ENCODE measurements around the gene GPR176.

Gene GPR176

GRCh38 chr15:39799552-39800011 is 120.5 kb downstream of the GPR176 start:
- no peak for DNase-seq

- DNase-seq: no peak
Measured at GRCh38 chr15:39798382-39798781, 121.7 kb downstream of the GPR176 start.

- DNase-seq: no peak
Measured at GRCh38 chr15:39797407-39797806, 122.7 kb downstream of the GPR176 start.

GRCh38 chr15:39796601-39797000 is 123.5 kb downstream of the GPR176 start:
- no peak for DNase-seq

- no peak for DNase-seq
Measured at GRCh38 chr15:39795486-39795885, 124.6 kb downstream of the GPR176 start.

GRCh38 chr15:39794954-39795353 is 125.1 kb downstream of the GPR176 start:
- DNase-seq: no peak

GRCh38 chr15:39793923-39794322 is 126.1 kb downstream of the GPR176 start:
- DNase-seq: no peak

- no peak for DNase-seq
Measured at GRCh38 chr15:39792844-39793335, 127.2 kb downstream of the GPR176 start.

- no peak for DNase-seq
Measured at GRCh38 chr15:39792025-39792843, 127.8 kb downstream of the GPR176 start.

GRCh38 chr15:39789736-39790135 is 130.3 kb downstream of the GPR176 start:
- no peak for DNase-seq

- no peak for DNase-seq
Measured at GRCh38 chr15:39788800-39789565, 131.1 kb downstream of the GPR176 start.

- no peak for DNase-seq
Measured at GRCh38 chr15:39788108-39788507, 132.0 kb downstream of the GPR176 start.

- DNase-seq: no peak
Measured at GRCh38 chr15:39787479-39787878, 132.6 kb downstream of the GPR176 start.

GRCh38 chr15:39786447-39787056 is 133.5 kb downstream of the GPR176 start:
- peak; percentile 30 for DNase-seq

GRCh38 chr15:39785841-39786240 is 134.2 kb downstream of the GPR176 start:
- no peak for DNase-seq

- DNase-seq: no peak
Measured at GRCh38 chr15:39785139-39785538, 134.9 kb downstream of the GPR176 start.

GRCh38 chr15:39784638-39785037 is 135.4 kb downstream of the GPR176 start:
- DNase-seq: no peak

GRCh38 chr15:39784125-39784524 is 135.9 kb downstream of the GPR176 start:
- no peak for DNase-seq

- no peak for DNase-seq
Measured at GRCh38 chr15:39783244-39783820, 136.7 kb downstream of the GPR176 start.

- DNase-seq: peak; percentile 63
Measured at GRCh38 chr15:39782441-39783138, 137.5 kb downstream of the GPR176 start, which contains the start of gene FSIP1. Gene FSIP1, minus strand, starts transcription at chr15:39782841. Its CDS starts 6,317 bp downstream, at chr15:39776524.

GRCh38 chr15:39781967-39782302 is 138.1 kb downstream of the GPR176 start:
- no peak for DNase-seq

Data from DMS153 (cell line).